ENCODE measurements around the gene BCL2L2.

DNA sequence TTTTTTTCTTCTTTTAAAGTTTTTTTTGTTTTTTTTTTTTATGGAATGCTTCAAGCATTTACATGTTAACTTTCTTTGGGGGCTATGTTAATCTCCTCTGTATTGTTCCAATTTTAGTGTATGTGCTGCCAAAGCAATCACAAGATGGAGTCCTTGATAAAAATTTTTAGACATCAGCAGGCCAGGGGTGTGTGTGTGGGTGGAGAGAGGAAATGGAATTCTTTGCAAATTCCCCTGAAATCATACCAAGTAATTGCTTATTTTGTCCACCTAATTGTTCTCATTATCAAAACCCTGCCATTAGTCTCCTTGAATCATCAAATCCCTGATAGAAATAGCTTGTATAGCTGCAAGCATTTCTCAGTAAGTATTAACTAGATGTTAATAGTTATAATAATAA, 47.2 kb upstream of the BCL2L2 start:
- TF ChIP-seq, protein P1, sequence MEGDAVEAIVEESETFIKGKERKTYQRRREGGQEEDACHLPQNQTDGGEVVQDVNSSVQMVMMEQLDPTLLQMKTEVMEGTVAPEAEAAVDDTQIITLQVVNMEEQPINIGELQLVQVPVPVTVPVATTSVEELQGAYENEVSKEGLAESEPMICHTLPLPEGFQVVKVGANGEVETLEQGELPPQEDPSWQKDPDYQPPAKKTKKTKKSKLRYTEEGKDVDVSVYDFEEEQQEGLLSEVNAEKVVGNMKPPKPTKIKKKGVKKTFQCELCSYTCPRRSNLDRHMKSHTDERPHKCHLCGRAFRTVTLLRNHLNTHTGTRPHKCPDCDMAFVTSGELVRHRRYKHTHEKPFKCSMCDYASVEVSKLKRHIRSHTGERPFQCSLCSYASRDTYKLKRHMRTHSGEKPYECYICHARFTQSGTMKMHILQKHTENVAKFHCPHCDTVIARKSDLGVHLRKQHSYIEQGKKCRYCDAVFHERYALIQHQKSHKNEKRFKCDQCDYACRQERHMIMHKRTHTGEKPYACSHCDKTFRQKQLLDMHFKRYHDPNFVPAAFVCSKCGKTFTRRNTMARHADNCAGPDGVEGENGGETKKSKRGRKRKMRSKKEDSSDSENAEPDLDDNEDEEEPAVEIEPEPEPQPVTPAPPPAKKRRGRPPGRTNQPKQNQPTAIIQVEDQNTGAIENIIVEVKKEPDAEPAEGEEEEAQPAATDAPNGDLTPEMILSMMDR (IDR thresholded peaks at IDR 0.05): no peak
- no peak for TF ChIP-seq POLR2A (IDR thresholded peaks at IDR 0.05)

Measured in right lobe of liver (tissue), 4 donors.